AG04450 (cell line): ENCODE results near the gene TRIM37. TPM values are rescaled to one million over a fixed set of nuclear protein-coding genes. Genes with fewer than 3 reads are reported as not detected.
"Not testable (repeated sequence)": the region's sequence is repeated elsewhere in the genome, so short reads cannot be mapped to it uniquely, and the experiment has no call there.

Experiments
- CTCF ChIA-PET: fragments of 300-600, 350-600 bp; formaldehyde crosslinking; extraction: SDS; loops from one replicate; lab custom pipeline; 2022; ENCODE audit warnings: antibody characterized with exemption, inconsistent platforms; lab: Charles Lee
- POLR2A ChIA-PET: fragments of 350-600 bp; formaldehyde crosslinking; extraction: SDS; loops from one replicate; lab custom pipeline; 2021; ENCODE audit warnings: antibody characterized with exemption, inconsistent platforms; lab: Yijun Ruan, JAX
- DNase-seq: peaks from one replicate; pipeline ENCODE4 v3.0.0-alpha.2; 2011; ENCODE audit warnings: low read depth, low spot score
- H3K27ac ChIP-seq: one replicate; pipeline ENCODE4 v1.5.1; 2012; ENCODE audit warnings: low read depth, low read length, control low read depth
- H3K27me3 ChIP-seq: one replicate; pipeline ENCODE4 v1.6.0; 2012; ENCODE audit warnings: low read length; ENCODE audit not compliant: control insufficient read depth, insufficient read depth
- H3K4me3 ChIP-seq: 2 replicates; pipeline ENCODE4 v1.5.1; 2011; ENCODE audit warnings: mild to moderate bottlenecking, low read depth, low read length, control low read depth
- H3K9me3 ChIP-seq: 2 replicates; pipeline ENCODE4 v1.5.1; 2012; ENCODE audit warnings: low read length; ENCODE audit not compliant: control insufficient read depth, insufficient read depth
- CTCF ChIP-seq: IDR thresholded peaks from 2 replicates; pipeline ENCODE4 v1.5.1; 2011; ENCODE audit warnings: low read depth, low read length, control low read depth, inconsistent platforms
- polyA plus RNA-seq: library from polyadenylated mRNA; depleted of rRNA; stranded (reverse); fragments of >200 nt; gene quantifications from 2 replicates; pipeline ENCODE4 v1.2.3, GENCODE V29; 2011

The TRIM37 gene
- polyA plus RNA-seq, 1 experiment = 34.8 TPM

- no peaks in the 10 kb centered on the region for H3K27me3 ChIP-seq
- no peak for TF ChIP-seq CTCF
- H3K9me3 ChIP-seq = no peaks in the 10 kb centered on the region
- CTCF ChIA-PET = interaction anchor here (0.5 to 1.4 kb wide), 3 partner anchors 14 to 551 kb away, joined by 3 to 4 read pairs (median 3); no protein-coding TSS in a partner anchor
- H3K4me3 ChIP-seq = no peak overlapping the region
- POLR2A ChIA-PET = no interaction called here
- no peak for DNase-seq
- H3K27ac ChIP-seq = no peak overlapping the region
Measured at GRCh38 chr17:58969156-58969555, 137.5 kb downstream of the TRIM37 start.

GRCh38 chr17:58968426-58969061 is 138.1 kb downstream of the TRIM37 start:
- H3K27ac ChIP-seq = no peak overlapping the region

GRCh38 chr17:58966208-58966607 is 140.5 kb downstream of the TRIM37 start:
- Histone ChIP-seq H3K27me3 (no peaks in the 10 kb centered on the region), H3K27ac (no peak overlapping the region), H3K4me3 (no peak overlapping the region), H3K9me3 (no peaks in the 10 kb centered on the region)
- no peak for TF ChIP-seq CTCF
- POLR2A ChIA-PET = no interaction called here
- no peak for DNase-seq
- CTCF ChIA-PET = interaction anchor here (0.7 kb wide), 1 partner anchor 200 kb away, joined by 3 read pairs; no protein-coding TSS in a partner anchor

More at GRCh38 chr17:58968426-58969061, 138.1 kb downstream of the TRIM37 start:
- ChIA-PET POLR2A (no interaction called here), CTCF (interaction anchor here (0.5 kb wide), 1 partner anchor 551 kb away, joined by 3 read pairs; no protein-coding TSS in a partner anchor)
- no peak for TF ChIP-seq CTCF
- Histone ChIP-seq H3K4me3 (no peak overlapping the region), H3K9me3 (no peaks in the 10 kb centered on the region), H3K27me3 (no peaks in the 10 kb centered on the region)
- DNase-seq = no peak

- H3K27ac ChIP-seq = no peak overlapping the region
- H3K4me3 ChIP-seq = no peak overlapping the region
- H3K27me3 ChIP-seq = no peaks in the 10 kb centered on the region
- POLR2A ChIA-PET = no interaction called here
- CTCF ChIA-PET = no interaction called here
- no peaks in the 10 kb centered on the region for H3K9me3 ChIP-seq
- no peak for TF ChIP-seq CTCF
- DNase-seq = no peak
Measured at GRCh38 chr17:58965221-58965620, 141.5 kb downstream of the TRIM37 start.

GRCh38 chr17:58960068-58960467 is 146.6 kb downstream of the TRIM37 start:
- Histone ChIP-seq H3K27ac (no peak overlapping the region), H3K27me3 (no peaks in the 10 kb centered on the region), H3K4me3 (no peak overlapping the region), H3K9me3 (no peaks in the 10 kb centered on the region)
- POLR2A ChIA-PET = no interaction called here
- peak; percentile 34 for TF ChIP-seq CTCF
- CTCF ChIA-PET = interaction anchor here (0.7 kb wide), 3 partner anchors 28 to 382 kb away, joined by 3 read pairs; no protein-coding TSS in a partner anchor
- DNase-seq = peak; percentile 21

GRCh38 chr17:58957725-58958073 is 149.0 kb downstream of the TRIM37 start:
- CTCF ChIA-PET, DNase-seq, POLR2A ChIA-PET, H3K9me3 ChIP-seq, H3K4me3 ChIP-seq, H3K27ac ChIP-seq, H3K27me3 ChIP-seq: not testable (repeated sequence)
